HG03354 (cell line): ENCODE measurements around the gene TAF8.

Source experiments
- ATAC-seq: cut with Tn5 transposase; IDR thresholded peaks from one replicate; pipeline ENCODE4 v1.9.1; 2021; ENCODE audit warnings: mild to moderate bottlenecking; ENCODE audit not compliant: unreplicated experiment, poor library complexity, severe bottlenecking

Gene TAF8

GRCh38 chr6:42091718-42092023 is 41.3 kb downstream of the TAF8 start:
- ATAC-seq: no peak

DNA sequence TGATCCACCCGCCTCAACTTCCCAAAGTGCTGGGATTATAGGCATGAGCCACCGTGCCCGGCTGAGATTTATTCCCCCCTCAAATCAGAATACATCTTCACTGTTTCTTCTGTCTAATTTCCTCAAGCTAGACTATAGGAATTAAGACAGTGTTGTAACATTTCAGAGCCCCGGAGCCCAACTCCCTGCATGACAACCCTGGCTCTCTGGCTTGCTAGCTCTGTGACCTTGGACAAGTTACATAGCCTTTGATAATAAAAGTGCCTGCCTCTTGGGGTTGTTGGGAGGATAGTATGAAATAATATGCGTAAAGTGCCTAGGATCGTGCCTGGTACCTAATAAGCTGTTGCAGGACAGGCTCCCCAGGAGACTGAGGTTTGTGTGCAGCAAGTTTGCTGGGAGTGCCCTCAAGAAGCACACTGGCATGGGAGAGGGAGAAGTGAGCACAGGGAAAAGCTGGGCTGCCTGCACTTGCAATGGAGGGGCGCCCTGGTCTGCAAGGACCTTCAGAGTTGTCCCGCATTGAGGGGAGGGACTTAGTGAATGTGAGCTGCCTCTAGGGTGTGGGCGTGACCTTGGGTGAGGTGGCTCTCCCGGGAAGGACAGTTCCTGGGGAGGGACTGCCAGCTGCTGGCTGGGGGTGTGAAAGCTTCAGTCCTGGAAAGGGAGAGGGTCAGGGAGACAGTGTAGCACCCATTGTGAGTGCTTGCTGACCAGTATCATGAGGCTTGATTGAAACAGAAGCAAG is 43.4 kb downstream of the TAF8 start:
- no peak for ATAC-seq

GRCh38 chr6:42095094-42095493 is 44.8 kb downstream of the TAF8 start:
- no peak for ATAC-seq

DNA sequence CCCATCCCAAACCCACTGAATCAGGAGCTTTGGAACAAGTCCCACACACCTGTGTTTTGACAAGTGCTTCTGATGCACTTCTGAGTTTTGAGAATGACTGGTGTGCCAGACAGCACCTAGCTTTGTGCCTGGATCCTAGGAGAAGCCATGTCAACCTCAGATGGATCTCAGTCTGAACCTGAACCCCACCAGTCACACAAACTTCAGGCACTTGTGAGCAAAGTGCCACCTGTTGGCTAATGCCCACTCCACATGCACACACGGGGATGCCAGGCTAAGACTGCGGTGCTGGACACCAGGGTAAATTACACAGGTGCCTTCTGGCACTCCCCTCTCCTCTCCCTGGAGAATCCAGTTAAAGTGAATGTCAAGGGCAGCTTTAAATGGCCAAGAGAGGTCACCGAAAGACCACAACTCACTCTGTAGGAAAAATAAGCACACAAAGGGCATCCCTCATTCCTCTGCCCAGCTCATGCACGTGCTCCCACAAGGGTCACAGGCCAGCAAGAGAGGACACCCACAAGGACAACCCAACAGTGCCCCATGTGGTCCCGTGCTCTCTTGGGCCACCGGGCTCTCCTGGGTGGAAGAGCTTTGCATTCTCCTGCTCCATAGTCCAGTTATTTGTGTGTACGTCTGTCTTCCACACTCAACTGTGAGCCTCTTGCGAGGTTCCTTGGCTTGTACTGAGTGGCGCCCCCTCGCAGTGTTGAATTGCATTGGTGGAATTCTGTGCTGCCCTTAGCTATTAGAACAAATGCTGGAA is 45.6 kb downstream of the TAF8 start:
- no peak for ATAC-seq

- no peak for ATAC-seq
Measured at GRCh38 chr6:42099340-42100028, 49.2 kb downstream of the TAF8 start.

DNA sequence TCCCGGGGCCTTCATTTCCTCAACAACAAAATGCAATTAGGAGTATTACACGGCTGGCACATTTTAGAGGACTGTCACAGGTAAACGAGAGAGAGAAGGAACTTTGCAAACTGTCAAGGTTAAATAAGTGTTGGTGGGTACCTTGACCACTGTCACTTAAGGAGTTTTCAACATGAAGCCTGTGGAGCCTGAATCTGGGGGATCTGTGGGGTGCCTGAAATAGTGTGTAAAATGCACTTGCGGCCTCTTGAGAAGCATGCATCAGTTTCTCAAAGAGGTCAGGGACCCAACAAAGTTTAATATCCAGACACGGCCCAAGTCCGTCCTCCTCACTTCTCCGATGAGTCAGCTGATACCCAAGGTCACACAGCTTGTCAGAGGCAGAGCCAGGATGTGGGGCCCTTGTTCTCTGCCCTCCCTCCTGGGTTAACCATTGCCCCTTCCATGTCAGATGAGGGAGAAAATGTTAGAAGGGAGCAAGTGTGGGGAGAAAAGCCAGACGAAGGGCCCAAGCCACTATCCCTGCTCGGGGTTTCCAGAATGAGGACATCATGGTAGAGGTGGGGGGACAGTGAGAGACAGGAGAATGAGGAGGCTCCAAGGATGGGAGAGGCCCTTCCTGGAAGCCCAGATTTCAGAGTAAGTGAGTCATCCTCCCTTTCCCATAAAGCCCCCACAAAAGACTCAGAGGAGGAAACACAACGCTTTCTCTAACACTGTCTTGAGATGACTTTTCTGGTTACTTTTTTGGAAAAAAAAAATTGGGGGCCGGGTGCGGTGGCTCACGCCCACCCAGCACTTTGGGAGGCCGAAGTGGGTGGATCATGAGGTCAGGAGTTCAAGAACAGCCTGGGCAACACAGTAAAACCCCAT is 49.9 kb downstream of the TAF8 start:
- ATAC-seq: no peak

GRCh38 chr6:42101186-42101657 is 50.9 kb downstream of the TAF8 start:
- ATAC-seq: no peak

- ATAC-seq: no peak
Measured at GRCh38 chr6:42103216-42103615, 52.9 kb downstream of the TAF8 start.

DNA sequence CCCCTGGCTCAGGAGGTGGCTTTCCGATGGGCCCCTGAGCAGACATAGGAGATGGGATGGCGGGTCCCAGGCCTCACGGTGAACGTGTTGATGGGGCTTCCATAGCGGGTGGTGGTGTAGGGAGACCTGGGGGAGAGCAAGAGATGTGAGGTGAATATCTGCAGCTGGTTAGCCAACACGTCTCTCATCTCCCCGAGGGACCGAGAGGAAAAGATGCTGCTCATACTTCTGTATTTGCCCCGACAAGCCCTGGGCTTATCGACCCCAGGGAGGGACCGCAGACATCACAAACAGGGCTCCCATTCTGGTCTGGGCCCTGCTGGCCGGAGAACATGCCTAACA is 53.4 kb downstream of the TAF8 start:
- no peak for ATAC-seq

GRCh38 chr6:42104095-42104803 is 53.9 kb downstream of the TAF8 start:
- ATAC-seq: peak; percentile 62

DNA sequence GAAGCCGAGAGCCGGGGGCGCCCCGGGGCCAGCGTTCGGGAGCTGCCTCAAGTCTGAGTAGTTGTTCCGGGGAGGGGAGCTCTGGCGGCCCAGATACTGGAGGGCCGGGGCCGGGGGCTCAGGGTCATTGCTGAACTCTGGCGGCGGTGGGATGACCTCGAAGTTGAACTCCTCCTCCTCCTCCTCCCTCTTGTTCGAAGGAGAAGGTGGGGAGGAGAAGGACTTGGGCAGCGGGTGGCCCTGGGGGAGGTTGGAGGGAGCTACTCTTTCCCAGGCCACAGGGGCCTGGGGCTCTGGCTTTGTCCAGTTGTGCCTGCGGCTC is 54.4 kb downstream of the TAF8 start:
- peak; percentile 23 for ATAC-seq

DNA sequence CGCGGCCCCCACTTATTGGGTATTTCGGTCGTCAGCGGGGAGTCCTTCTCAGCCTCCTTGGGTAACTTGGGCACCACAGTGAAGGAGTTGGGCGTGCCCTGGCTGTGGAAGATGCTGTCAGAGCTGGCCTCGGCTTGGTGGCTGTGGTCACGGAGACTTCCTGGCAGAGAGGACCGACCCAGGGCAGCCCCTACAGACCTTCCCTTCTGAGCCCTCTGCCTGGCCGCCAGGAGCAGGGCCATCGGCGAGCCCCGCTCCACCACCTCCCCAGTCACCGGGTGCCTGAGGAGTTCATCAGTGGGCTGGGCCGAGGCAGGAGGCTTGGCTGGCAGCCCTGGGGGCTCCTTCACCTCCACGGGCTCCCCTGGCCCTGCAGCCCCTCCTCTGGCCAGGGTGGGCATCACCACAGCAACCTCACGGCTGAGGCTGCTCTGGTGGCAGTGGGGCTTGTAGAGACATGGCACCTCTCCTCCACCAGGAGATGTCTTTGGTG is 54.9 kb downstream of the TAF8 start:
- no peak for ATAC-seq

GRCh38 chr6:42105709-42106108 is 55.4 kb downstream of the TAF8 start:
- ATAC-seq: no peak

DNA sequence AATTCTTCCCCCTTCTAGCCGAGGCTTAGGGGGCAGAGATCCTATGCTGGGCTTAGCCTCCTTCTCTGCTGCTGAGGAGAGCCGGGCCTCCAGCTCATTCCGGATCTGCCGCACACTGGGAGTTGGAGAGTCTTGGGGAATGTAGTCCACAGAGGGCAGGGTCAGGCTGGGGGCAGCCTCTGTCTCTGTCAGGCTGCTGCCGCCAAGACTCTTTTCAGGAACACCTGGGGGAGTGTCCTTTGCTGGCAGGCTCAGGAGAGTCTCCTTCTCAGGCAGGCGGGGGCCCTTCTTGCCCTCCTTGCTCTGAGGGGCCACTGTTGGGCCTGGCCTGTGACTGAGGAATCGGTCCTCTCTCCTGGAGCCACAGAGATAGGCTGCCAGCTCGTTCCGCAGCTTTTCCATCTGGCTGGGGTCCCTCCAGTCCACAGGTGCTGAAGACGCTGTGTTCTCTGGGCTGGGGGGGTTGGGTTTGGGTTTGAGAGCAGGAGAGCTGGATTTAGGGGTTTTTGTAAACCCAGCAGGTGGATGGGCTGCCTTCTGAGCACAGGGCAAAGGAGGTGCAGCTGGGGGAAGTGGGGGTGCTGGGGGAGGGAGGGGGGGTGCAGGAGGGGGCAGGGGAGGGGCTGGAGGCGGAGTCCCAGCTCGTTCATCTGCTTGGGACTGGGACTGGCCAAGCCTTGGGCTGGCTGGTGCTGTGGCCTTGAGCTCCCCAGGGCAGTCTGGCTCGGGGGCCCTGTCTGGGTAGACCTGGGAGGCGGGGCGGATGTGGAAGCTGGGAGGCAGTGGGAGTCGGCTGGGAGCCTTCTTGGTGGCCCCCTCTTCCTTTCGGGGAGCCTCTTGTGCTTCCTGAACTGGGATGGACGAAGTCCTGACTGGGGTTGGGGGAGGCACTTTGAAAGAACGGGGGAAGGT is 56.0 kb downstream of the TAF8 start:
- ATAC-seq: no peak

DNA sequence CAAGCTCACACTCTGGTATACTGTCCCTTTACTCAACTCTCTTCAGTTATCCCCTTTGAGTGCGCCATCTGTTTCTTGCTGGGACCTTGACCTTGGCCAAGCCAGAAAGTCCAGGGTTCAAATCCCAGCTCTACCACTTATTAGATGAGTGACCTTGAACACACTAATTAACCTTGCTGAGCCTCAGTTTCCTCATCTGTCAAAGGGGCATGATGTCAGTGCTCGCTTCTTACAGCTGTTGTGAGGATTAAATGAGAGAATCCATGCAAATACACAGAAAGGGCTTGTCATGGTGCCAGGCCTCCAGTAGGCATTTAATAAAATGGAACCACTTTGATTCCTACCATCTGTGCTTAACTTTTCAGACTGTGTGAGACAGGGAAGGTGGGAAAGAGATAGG is 57.7 kb downstream of the TAF8 start:
- no peak for ATAC-seq

DNA sequence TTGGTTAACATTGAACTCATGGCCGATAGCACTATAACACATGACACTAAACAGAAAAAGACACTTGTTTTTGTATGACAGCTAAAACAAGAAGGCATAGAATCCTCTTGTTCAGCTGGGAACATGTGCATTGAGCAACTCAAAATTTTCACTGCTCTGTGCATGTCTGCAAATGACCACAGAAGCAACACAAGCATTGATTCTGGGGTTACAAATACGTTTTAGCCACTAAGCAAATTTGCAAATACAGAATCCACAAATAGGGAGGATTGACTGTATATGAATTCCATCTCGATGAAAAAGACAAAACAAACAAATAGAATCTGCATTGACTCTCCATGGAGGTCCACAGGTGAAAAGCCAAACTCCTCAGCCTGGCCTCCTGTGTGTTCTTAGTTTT is 60.4 kb downstream of the TAF8 start:
- ATAC-seq: no peak

GRCh38 chr6:42112351-42112750 is 62.0 kb downstream of the TAF8 start:
- no peak for ATAC-seq

- ATAC-seq: no peak
Measured at GRCh38 chr6:42113936-42114636, 63.8 kb downstream of the TAF8 start.
